Gastroesophageal sphincter (tissue), 2 donors: ENCODE measurements around the gene C6.

Experiments
- POLR2A ChIP-seq, 2 donors: fragments of 450-650 bp; IDR thresholded peaks; one replicate each; pipeline ENCODE4 v1.6.1; 2017; ENCODE audit warnings: antibody characterized with exemption in 2 of 2, mild to moderate bottlenecking in 2 of 2, moderate library complexity in 1 of 2
- POLR2AphosphoS5 ChIP-seq: sonication (generic); formaldehyde crosslinking; IDR thresholded peaks from one replicate; pipeline ENCODE4 v1.6.1; 2017; ENCODE audit warnings: antibody characterized with exemption

- TF ChIP-seq POLR2AphosphoS5 (no peak), POLR2A (IDR thresholded peaks at IDR 0.05) (no peak)
Observed at GRCh38 chr5:41151564-41151963, 61.8 kb downstream of the C6 start.
